Measurements from ENCODE around the gene CLASP1. TPM values are rescaled to one million over a fixed set of nuclear protein-coding genes. Genes with fewer than 3 reads are reported as not detected.
"Not testable (repeated sequence)": the region's sequence is repeated elsewhere in the genome, so short reads cannot be mapped to it uniquely, and the experiment has no call there.

CLASP1 gene
- total RNA-seq, 2 donors from 2014 or later: 50.4 to 55.8 TPM

- DNase-seq (ENCODE audit: low spot score): no peak
- intact Hi-C loops (cut with DNase I): no loop called here
Measured at GRCh38 chr2:121664713-121665112, 15.5 kb upstream of the CLASP1 start.

DNA sequence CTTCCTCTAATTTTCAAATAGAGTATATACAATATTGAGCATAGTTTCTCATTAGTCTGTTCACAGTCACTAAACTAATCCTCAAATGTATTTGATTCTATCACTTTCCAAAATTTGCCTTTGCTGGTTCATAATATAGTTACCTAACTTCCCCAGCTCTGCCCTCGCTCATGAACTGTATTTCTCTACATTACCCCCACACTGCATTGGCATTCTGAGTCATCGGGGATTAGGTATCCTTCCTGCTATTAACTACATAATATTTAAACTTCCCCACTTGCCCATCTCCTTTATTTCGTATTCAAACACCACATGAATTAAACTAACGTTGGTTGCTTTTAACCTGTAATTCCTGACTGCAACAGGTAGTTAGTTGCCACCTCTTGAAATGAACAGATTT, 14.8 kb upstream of the CLASP1 start:
- intact Hi-C loops (cut with DNase I): no loop called here
- no peak for DNase-seq (ENCODE audit: low spot score)

GRCh38 chr2:121663434-121663833, 14.2 kb upstream of the CLASP1 start:
- DNase-seq (ENCODE audit: low spot score): no peak
- intact Hi-C loops (cut with DNase I): no loop called here

DNA sequence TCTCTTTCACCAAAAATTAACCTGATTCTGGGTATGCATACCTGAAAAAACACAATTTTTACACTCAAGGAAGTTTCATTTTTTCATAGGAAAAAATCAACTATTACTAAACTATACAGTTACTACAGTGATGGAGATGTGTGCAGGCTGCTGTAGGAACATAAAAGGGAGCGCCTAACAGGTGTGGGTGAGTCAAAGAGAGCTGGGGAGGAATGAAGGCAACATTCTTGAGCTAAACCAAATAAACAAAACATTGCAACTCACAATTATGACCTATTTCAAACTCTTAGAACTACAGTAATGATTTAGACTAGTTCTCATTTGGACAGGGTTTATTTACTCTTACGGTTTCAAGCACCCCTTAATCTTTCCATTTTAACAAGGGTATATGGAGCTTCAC, 13.4 kb upstream of the CLASP1 start:
- intact Hi-C loops (cut with DNase I): no loop called here
- no peak for DNase-seq (ENCODE audit: low spot score)

- no peak for DNase-seq (ENCODE audit: low spot score)
- intact Hi-C loops (cut with DNase I): loop anchor here in 1 of 2 donors (10.0 kb wide), 1 partner anchor 55 kb away; no protein-coding TSS in a partner anchor
Measured at GRCh38 chr2:121659933-121660332, 10.7 kb upstream of the CLASP1 start.

GRCh38 chr2:121658393-121658792, 9.1 kb upstream of the CLASP1 start:
- intact Hi-C loops (cut with DNase I): loop anchor here in 1 of 2 donors (10.0 kb wide), 1 partner anchor 56 kb away; no protein-coding TSS in a partner anchor
- DNase-seq (ENCODE audit: low spot score): not testable (repeated sequence)

GRCh38 chr2:121653035-121653434, 3.8 kb upstream of the CLASP1 start:
- intact Hi-C loops (cut with DNase I): loop anchor here in 1 of 2 donors (10.0 kb wide), 1 partner anchor 62 kb away; no protein-coding TSS in a partner anchor
- DNase-seq (ENCODE audit: low spot score): no peak

- DNase-seq (ENCODE audit: low spot score): no peak
Measured at GRCh38 chr2:121650315-121650930, 1.2 kb upstream of the CLASP1 start.

DNA sequence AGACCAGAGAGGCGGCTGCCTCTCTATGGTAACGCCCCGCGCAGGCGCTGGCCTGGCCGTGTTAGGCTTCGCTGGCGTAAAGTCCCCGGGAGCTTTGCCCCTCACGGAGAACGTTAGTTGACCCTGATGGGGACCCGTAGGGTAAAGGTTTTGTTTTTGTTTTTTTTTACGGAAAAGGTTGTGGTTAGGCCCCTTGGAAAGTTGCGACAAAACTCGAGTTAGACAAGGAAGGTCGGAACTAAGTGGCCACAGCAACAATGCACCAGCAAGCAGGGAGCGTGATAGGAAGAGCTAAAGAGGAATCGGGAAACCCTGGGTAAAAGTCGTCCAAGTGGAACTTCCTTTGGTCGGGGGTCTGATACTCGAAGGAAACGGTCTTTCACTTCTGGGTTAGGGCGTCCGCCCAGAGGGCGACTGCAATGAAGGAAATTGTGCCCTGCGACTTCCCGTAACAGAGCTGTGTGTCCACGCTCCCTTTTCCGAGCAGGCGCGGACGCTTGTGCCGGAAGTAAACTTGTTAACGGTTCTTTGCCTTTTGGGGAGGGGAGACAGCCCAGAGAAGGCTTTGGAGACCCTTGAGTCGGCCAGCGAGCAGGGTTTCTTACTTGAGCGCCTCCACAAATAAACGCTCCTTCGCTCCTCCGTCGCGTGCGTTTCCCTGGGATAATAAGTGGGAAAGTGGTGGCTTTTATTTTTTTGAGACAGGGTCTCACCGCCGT, 493 bp upstream of the CLASP1 start:
- DNase-seq (ENCODE audit: low spot score): peak; percentile 99
- intact Hi-C loops (cut with DNase I): loop anchor here (5.0 to 10.0 kb wide), 2 partner anchors 65 to 117 kb away; partner anchors contain the start of gene RNU4ATAC (in 1 of the 2)

More at GRCh38 chr2:121650315-121650930, 1.2 kb upstream of the CLASP1 start:
- intact Hi-C loops (cut with DNase I): loop anchor here in 1 of 2 donors (10.0 kb wide), 1 partner anchor 64 kb away; no protein-coding TSS in a partner anchor

- DNase-seq (ENCODE audit: low spot score): peak; percentile 90
- intact Hi-C loops (cut with DNase I): loop anchor here in 1 of 2 donors (5.0 kb wide), 1 partner anchor 116 kb away; the partner anchor contains the start of gene RNU4ATAC
Measured at GRCh38 chr2:121648206-121649148, 785 bp downstream of the CLASP1 start.

GRCh38 chr2:121647396-121647795, 1.9 kb downstream of the CLASP1 start:
- DNase-seq (ENCODE audit: low spot score): no peak
- intact Hi-C loops (cut with DNase I): loop anchor here in 1 of 2 donors (5.0 kb wide), 1 partner anchor 115 kb away; the partner anchor contains the start of gene RNU4ATAC

- DNase-seq (ENCODE audit: low spot score): no peak
- intact Hi-C loops (cut with DNase I): loop anchor here in 1 of 2 donors (5.0 kb wide), 1 partner anchor 112 kb away; the partner anchor contains the start of gene RNU4ATAC
Measured at GRCh38 chr2:121644715-121645114, 4.5 kb downstream of the CLASP1 start.

DNA sequence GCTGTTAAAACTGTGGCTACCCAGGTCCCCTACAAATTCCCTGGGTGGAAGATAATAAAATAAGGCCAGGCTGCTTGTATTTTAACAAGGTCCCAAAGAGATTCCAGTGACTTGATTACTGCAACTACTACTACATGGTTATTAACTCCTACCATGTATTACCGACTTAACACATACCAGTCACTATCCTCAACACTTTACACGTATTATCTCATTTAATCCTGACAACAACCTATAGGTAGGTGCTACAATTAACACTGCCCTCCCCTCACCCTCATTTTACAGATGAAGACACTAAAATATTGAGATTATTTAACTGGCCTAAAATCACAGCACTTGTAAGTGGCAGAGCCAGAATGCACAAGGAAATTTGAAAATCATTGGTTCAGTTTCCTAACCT, 5.4 kb downstream of the CLASP1 start:
- intact Hi-C loops (cut with DNase I): no loop called here

DNA sequence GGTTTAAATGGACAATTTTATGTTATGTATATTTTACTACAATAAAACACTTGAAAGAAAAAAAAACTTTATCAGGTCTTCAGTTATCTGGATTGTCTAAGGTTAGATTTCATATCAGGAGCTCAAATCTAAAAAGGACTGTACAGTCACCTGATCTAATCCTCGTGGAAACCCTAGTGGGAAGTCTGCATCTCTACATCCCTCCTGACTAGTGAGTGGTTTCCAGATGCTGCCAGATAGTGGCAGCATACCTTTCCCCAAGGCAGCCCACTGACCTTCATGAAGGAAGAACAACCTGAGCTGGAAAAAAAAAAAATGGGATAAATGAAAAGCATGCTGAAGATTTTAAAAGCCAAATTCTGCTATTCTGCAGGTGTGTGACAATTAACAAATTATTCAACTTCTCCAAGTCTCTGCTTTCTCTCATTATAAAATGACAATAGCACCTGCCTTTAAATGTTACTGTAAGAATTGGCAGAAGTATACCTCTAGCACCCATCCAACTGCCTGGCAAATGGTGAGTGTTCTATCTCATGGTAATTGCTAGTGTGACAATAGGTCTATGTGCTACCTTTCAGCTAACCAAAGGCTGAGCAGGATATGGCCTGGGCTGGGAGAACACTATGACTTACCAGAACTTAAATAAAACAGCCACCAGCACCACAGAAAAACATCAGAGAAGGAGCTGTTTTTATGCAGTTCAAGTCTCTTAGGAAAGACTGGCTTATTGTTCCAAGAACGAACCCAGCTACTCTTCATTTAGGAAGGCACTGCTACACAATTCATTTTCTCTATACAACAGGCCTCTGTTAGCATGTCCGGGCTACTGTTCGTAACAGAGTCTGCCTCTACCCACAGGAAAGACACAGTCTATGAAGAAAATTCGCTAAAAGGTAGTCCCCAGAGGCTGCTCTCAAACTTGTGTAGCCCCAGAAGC, 8.6 kb downstream of the CLASP1 start:
- intact Hi-C loops (cut with DNase I): no loop called here
- DNase-seq (ENCODE audit: low spot score): no peak

More for the DNA sequence above, 5.4 kb downstream of the CLASP1 start:
- no peak for DNase-seq (ENCODE audit: low spot score)

- intact Hi-C loops (cut with DNase I); DNase-seq (ENCODE audit: low spot score): not testable (repeated sequence)
Measured at GRCh38 chr2:121639846-121640245, 9.4 kb downstream of the CLASP1 start.

DNA sequence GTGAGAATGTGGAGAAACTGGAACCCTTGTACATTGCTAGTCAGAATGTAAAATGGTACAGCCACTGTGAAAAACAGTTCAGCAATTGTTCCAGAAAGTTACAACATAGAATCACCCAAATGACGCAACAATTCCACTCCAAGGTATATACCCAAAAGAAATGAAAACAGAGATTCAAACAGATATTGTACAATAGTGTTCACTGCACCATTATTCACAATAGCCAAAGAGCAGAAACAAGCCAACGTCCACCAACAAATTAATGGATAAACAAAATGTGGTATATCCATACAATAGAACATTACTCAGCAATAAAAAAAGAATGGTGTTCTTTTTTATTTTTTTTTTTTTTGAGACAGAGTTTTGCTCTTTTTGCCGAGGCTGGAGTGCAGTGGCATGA, 10.9 kb downstream of the CLASP1 start:
- no peak for DNase-seq (ENCODE audit: low spot score)
- intact Hi-C loops (cut with DNase I): no loop called here

DNA sequence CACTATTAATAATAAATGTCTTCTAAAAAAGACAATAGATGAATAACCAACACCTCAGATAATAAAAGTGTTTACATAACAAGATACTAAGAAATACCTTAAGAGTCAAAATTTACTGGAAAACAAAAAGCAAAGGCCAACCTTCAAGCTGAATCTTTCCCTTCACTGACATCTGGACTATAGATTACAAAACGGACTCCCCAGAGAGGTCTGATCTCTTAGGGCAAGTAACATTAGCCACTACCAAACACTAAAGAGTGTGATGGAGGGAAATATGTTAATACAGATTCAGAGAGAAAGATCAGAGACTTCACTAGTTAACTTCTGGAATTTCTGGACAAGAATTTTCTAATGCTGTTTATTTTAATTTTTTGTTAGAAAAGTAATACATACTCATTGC, 13.9 kb downstream of the CLASP1 start:
- intact Hi-C loops (cut with DNase I): no loop called here
- no peak for DNase-seq (ENCODE audit: low spot score)
